GM23248 (cell line): ENCODE results near the gene ARTN.

Source experiments
- EZH2 ChIP-seq: fragments of 200-600 bp; sonication (generic); IDR thresholded peaks from 2 replicates; pipeline ENCODE4 v1.6.1; 2018; ENCODE audit warnings: antibody characterized with exemption, mild to moderate bottlenecking; ENCODE audit not compliant: insufficient read depth, poor library complexity, severe bottlenecking
- EZH2phosphoT487 ChIP-seq: fragments of 200-600 bp; sonication (generic); IDR thresholded peaks from 2 replicates; pipeline ENCODE4 v1.6.1; 2018; ENCODE audit warnings: antibody characterized with exemption, moderate library complexity, mild to moderate bottlenecking, low read depth; ENCODE audit not compliant: insufficient read depth

DNA sequence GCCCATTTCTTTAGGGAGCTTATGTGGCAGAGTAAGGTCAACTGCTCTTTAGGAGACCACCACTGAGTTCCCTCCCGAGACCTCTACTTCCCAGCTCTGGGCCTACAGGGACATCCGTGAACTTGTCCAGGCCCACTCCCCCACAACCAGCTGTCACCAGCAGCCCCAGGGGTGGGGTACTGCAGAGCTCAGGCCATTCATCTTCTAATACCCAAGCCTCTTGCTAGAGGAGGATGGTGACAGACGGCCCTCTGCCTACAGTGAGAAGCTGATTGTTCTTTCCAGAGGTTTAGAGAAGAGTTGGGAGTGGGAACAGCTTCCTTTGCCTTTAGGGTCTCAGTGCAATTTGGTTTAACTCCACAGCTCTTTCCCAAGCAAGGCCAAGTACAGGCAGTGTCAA is 33.2 kb upstream of the ARTN start:
- TF ChIP-seq EZH2 (no peak), EZH2phosphoT487 (no peak)
